HG02759 (cell line): ENCODE data around the gene HOOK2.
"Not testable (repeated sequence)": the region's sequence is repeated elsewhere in the genome, so short reads cannot be mapped to it uniquely, and the experiment has no call there.

ENCODE experiments used
- ATAC-seq: cut with Tn5 transposase; IDR thresholded peaks from one replicate; pipeline ENCODE4 v1.9.1; 2021; ENCODE audit warnings: mild to moderate bottlenecking, moderate library complexity; ENCODE audit not compliant: unreplicated experiment

Gene HOOK2

GRCh38 chr19:12723381-12723640 lies 52.0 kb downstream of the HOOK2 start:
- ATAC-seq: no peak

- ATAC-seq: peak; percentile 79
Measured at GRCh38 chr19:12722566-12723380, 52.6 kb downstream of the HOOK2 start.

- ATAC-seq: peak; percentile 20
Measured at GRCh38 chr19:12721656-12722565, 53.4 kb downstream of the HOOK2 start.

GRCh38 chr19:12720851-12721655 lies 54.3 kb downstream of the HOOK2 start:
- no peak for ATAC-seq

GRCh38 chr19:12720296-12720695 lies 55.1 kb downstream of the HOOK2 start:
- ATAC-seq: no peak

- no peak for ATAC-seq
Measured at GRCh38 chr19:12715929-12716328, 59.4 kb downstream of the HOOK2 start.

GRCh38 chr19:12715102-12715501 lies 60.2 kb downstream of the HOOK2 start:
- no peak for ATAC-seq

- ATAC-seq: not testable (repeated sequence)
Measured at GRCh38 chr19:12713304-12713703, 62.0 kb downstream of the HOOK2 start.
